MV-4-11 (cell line): ENCODE results near the gene CHN1.
A peak's percentile ranks its signal among the peaks of the same experiment; 100 is the strongest.

Source experiments
- DNase-seq: peaks from one replicate; lab custom pipeline; 2025; lab: John Stamatoyannopoulos, UW

The CHN1 gene

DNA sequence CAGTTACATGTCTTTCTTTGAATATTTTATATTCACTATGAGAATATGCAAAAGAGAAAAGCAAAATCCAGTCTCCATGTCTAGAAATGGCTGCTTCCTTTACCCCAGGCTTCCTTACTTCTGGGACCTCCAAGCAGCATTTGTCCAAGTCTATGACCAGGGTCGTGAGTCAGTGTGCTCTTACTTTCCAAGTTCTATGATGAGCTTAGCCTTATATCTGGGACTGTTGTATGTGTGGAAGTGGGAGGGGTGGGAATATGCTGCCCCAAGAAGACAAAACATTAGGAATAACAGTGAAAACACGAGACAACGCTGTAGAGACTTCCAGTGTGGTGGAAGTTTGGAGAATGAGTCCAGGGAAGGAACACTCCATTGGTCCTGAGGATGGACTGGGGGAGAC is 219.7 kb downstream of the CHN1 start:
- no peak for DNase-seq

- DNase-seq = no peak
Measured at GRCh38 chr2:174784909-174785308, 220.3 kb downstream of the CHN1 start.

DNA sequence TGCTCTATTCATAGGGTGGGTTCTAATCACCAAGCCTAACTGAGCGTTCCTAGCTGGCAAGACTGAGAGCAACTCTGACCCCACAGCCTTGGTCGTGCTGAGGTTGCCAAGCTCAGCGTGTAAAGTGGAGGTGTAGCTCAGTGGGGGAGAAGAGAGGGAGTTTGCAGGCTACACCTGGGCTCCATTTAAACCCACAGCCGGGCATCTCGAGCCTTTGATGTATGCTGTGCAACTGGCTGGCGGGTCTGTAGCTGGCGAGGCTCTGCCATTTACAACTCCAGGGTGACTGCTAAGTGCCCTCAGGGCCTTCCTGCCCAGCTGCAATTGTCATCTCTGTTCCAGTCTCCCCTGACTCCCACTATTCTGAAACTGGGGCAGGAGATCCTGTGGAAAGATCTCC is 220.9 kb downstream of the CHN1 start:
- no peak for DNase-seq

- no peak for DNase-seq
Measured at GRCh38 chr2:174781996-174782395, 223.2 kb downstream of the CHN1 start.

- DNase-seq = no peak
Measured at GRCh38 chr2:174781298-174781697, 223.9 kb downstream of the CHN1 start.

DNA sequence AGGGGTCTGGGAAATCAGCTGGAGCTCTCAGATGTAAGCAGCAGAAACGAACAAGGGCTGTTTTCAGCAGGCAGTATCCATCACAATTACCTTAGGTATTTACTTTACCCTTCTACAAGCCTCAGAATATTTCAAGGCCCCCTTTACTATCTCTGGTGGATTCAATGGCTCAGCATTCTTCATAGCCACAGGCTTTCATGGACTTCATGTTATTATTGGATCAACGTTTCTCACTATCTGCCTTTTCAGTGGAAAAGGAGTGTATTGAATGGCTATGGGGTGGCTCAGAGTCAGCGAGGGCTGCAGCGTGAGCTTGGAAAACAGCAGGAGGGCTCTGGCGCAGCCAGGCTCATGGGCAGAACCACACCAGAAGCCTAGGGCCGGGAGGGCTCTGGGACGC is 224.3 kb downstream of the CHN1 start:
- DNase-seq = no peak

- no peak for DNase-seq
Measured at GRCh38 chr2:174780191-174780840, 224.9 kb downstream of the CHN1 start.

DNA sequence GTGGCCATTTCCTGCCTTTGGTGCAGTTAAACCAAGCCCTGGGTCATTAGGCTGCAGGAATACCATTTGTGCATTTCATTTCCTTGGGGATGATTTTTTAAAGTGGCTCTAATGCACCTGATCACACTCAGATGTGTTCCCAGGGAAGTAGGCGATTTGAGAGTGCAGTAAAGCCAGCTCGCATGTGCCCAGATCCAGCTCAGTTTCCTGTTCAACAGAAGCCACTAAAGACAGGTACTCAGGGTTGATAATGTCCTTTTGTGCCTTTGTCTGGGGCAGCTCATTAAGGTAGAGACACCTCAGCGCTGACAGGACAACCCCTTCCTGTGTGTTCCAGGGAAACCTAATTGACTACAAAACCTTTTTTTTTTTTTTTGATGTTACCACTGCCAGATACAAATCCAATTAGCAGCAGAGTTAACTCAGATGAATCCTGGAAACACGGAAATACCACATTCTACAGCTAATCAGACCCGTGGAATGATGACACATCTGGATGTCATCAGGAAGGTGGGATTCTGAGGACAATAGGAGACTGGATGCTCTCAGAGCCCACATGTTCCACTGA is 225.7 kb downstream of the CHN1 start:
- DNase-seq = no peak

GRCh38 chr2:174778085-174778981 is 226.8 kb downstream of the CHN1 start:
- peak; percentile 92 for DNase-seq

GRCh38 chr2:174777347-174778084 is 227.7 kb downstream of the CHN1 start:
- no peak for DNase-seq

- no peak for DNase-seq
Measured at GRCh38 chr2:174776675-174777074, 228.5 kb downstream of the CHN1 start.

DNA sequence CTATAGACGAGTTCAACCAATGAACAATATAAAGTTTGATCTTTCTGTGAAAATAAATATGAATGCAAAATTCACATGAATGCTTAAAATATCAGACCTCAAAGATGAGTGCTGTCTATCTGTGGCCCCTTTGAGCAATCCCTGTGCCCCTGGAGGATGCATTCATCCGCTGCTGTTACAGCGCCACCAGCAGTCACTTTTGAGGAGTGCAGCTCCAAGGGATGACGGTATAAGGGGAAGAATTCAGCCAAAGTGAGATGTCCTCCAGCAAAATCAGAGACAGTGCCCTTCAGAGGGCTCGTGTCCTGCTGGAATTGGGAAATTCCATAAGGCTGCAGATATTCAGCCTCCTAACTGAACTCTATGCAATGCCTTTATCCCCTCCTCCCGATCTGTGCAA is 229.0 kb downstream of the CHN1 start:
- DNase-seq = no peak

GRCh38 chr2:174775571-174775980 is 229.6 kb downstream of the CHN1 start:
- no peak for DNase-seq

- no peak for DNase-seq
Measured at GRCh38 chr2:174774886-174775285, 230.3 kb downstream of the CHN1 start.

DNA sequence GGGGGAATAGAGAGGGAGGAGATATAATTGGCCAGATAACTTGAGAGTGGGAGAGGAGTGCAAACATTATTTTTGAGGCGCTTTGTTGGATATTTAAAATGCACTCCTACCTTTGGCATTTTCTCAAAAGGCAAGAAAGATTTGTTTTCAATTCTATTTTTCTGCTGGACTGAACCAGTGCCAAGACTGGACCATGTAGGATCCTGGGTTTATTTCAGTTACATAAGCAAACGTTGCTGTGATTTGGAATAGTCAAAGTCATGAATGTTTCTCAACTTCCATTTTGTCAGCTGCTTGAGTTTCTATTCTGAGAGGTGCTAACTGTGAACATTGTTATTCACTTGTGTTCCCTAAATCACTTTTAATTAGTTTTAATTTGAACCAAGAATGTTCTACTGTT is 232.0 kb downstream of the CHN1 start:
- DNase-seq = no peak

- DNase-seq = no peak
Measured at GRCh38 chr2:174772472-174772801, 232.7 kb downstream of the CHN1 start.

- peak; percentile 13 for DNase-seq
Measured at GRCh38 chr2:174771631-174772471, 233.3 kb downstream of the CHN1 start.

- no peak for DNase-seq
Measured at GRCh38 chr2:174771136-174771535, 234.0 kb downstream of the CHN1 start.

DNA sequence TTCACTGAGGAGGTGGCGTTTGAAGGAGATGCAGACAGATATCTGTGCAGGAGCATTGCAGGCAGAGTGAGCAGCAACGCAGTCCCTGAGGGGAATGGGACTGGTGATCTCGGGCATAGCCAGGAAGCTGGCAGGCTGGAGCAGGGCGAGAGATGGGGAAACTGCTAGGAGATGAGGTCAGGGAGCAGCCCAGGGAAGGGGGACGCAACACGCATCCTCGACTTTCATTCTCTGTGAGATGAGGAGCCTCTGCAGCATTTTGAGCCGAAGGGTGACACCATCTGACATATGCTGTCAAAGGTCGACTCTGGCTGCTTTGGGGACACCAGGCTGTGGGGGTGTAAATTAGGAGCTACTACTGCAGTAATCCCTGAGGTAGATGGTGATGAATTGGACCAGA is 236.6 kb downstream of the CHN1 start:
- DNase-seq = no peak

DNA sequence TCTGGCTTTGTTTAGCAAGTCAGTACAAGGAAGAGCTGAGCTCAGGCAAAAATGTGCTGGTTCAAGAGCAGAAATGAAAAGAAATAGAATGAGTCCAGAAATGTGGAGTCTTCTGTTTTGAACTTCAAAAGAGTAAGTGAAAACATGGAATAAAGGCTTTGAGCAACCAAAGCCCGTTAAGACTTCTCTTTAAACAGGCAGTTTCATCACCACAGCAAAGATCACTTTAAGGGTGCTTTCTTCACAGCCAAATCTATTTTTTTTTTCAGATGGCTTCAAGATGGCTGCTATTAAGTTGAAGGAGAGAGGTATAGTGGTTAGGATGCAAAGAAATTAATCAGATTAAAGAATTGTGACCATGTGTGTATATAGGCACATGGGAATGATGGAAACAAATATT is 238.9 kb downstream of the CHN1 start:
- DNase-seq = no peak

GRCh38 chr2:174765576-174765975 is 239.6 kb downstream of the CHN1 start:
- no peak for DNase-seq
